Dermis microvascular lymphatic vessel endothelial cell (primary cell): ENCODE measurements around the gene HMCES. TPM values are rescaled to one million over a fixed set of nuclear protein-coding genes. Genes with fewer than 3 reads are reported as not detected.
"Not testable (repeated sequence)": the region's sequence is repeated elsewhere in the genome, so short reads cannot be mapped to it uniquely, and the experiment has no call there.

Experiments used
- DNase-seq, 2 donors: peaks; one replicate each; pipeline versions ENCODE4 v3.0.0 to v3.0.0-alpha.2; 2010; ENCODE audit warnings: low read depth in 2 of 2
- total RNA-seq: library from RNA; depleted of rRNA; stranded (reverse); fragments of >200 nt; gene quantifications from 2 replicates; pipeline ENCODE4 v1.2.1, GENCODE V29; 2014

The HMCES gene
- total RNA-seq, 1 donor from 2014 or later: 20.8 TPM

GRCh38 chr3:129320261-129320660 is 41.6 kb downstream of the HMCES start:
- DNase-seq: no peak

- DNase-seq: no peak
These were observed 42.3 kb downstream of the HMCES start for GRCh38 chr3:129320825-129321487.

- no peak for DNase-seq
These were observed 43.2 kb downstream of the HMCES start for GRCh38 chr3:129321887-129322286.

- DNase-seq: no peak
These were observed 45.1 kb downstream of the HMCES start for GRCh38 chr3:129323651-129324294.

- DNase-seq: no peak
These were observed 46.2 kb downstream of the HMCES start for GRCh38 chr3:129324855-129325254.

GRCh38 chr3:129325383-129325782 is 46.7 kb downstream of the HMCES start:
- DNase-seq: no peak

DNA sequence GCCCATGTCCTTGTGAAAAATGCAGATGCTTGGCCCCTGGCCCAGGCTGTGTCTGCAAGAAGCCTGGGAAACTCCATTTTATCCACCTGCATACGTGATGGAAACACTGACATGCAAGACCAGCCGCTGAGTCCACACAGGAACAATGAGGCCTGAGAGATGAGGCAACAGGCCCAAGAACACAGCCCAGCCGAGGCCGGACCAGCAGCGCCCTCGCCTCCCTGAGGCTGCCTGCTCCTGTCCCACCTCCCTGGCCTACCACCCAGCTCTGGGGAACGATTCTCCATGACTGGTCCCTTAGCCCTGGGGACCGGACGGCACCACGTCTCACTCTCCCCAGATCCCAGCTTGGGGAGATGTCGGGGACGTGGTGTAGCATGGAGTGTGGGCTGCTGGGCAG is 47.5 kb downstream of the HMCES start:
- no peak for DNase-seq

DNA sequence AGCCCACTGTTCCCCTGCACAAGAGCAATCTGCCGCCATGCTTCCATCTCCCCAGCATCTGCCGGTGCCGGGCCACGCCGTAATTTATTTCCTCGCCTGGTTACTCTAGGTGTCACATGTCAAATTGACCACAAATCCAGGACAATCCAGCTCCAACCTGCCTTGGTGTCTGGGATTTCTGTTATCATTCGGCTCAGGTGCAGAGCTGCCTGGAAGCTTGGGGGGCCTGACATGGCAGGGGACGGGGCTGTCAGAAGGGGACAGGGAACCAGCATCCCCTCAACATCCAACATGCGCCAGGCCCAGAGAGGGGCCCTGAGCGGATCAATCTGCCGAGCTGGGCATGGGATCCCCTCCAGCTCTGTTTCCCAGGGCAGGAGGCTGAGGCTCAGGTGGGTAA is 47.9 kb downstream of the HMCES start:
- no peak for DNase-seq

- DNase-seq: no peak
These were observed 48.8 kb downstream of the HMCES start for GRCh38 chr3:129327510-129327909.

DNA sequence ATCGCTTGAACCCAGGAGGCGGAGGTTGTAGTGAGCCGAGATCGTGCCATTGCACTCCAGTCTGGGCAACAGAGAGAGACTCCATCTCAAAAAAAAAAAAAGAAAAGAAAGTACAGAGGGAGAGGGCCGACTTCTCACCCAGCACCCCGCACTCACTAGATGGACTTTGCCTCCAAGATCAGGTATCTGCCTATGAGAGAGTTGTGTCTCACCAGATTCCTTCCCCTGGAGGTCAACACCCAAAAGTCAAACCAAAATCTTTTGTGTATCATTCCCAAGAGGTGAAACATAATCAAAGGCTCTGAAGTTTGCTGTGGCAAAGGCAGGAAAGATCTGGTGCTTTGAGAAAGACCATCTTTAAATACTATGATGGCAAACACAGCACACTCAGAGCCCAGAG is 51.2 kb downstream of the HMCES start:
- DNase-seq: no peak

- no peak for DNase-seq
These were observed 51.7 kb downstream of the HMCES start for GRCh38 chr3:129330409-129330808.

DNA sequence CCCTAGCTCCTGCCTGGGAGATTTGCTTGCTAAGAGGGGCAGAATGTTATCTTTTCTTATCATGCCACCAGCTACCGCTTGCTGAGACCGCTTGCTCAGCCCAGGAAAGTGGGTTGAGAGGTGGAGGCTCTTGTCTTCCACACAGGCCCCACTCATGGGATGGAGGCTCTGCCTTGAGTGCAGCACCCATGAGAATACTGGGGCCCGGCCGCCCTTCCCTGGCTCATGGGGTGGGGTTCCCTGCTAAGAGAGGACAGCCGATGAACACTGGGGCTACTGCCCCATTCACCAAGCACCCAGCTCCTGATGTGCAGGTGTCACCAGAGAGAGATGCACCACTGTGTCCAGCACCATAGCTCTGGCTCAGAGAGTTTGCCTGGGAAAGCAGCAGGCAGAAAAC is 55.2 kb downstream of the HMCES start:
- DNase-seq: no peak

DNA sequence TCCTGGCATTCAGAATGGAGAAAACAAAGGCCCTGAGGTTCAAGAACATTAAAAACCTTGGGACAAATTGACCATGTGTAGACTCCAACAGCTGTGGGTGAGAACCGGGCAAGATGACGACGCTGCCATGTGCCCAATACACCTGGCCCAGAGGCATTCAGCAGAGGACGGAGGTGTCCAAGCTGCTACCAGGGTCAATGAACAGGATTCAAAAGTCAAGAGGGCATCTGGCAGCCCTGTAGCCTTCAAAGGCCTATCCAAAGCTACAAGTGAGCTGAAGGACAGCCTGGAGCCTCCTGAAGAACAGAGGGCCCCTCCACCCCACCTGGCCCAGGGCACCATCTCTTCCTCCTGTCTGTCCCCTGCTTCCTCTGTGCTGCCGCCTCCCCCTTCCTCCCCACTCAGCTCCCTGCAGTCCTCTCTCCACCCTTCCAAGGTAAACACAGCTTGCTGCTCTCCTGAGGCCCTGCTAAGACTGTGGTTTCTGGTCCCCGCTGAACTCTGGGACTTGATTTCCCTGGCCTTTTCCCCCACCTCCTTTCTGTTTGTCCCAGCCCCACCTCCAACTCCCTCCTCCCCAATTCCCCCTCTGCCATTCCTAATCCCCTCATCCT is 57.5 kb downstream of the HMCES start:
- no peak for DNase-seq

GRCh38 chr3:129337719-129338118 is 59.0 kb downstream of the HMCES start:
- not testable (repeated sequence) for DNase-seq

- not testable (repeated sequence) for DNase-seq
These were observed 60.5 kb downstream of the HMCES start for GRCh38 chr3:129339186-129339585.

DNA sequence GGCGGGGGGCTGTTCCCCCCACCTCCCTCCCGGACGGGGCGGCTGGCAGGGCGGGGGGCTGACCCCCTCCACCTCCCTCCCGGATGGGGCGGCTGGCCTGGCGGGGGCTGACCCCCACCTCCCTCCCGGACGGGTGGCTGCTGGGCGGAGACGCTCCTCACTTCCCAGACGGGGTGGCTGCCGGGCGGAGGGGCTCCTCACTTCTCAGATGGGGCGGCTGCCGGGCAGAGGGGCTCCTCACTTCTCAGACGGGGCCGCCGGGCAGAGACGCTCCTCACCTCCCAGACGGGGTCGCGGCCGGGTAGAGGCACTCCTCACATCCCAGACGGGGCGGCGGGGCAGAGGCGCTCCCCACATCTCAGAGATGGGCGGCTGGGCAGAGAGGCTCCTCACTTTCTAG is 61.2 kb downstream of the HMCES start:
- not testable (repeated sequence) for DNase-seq

DNA sequence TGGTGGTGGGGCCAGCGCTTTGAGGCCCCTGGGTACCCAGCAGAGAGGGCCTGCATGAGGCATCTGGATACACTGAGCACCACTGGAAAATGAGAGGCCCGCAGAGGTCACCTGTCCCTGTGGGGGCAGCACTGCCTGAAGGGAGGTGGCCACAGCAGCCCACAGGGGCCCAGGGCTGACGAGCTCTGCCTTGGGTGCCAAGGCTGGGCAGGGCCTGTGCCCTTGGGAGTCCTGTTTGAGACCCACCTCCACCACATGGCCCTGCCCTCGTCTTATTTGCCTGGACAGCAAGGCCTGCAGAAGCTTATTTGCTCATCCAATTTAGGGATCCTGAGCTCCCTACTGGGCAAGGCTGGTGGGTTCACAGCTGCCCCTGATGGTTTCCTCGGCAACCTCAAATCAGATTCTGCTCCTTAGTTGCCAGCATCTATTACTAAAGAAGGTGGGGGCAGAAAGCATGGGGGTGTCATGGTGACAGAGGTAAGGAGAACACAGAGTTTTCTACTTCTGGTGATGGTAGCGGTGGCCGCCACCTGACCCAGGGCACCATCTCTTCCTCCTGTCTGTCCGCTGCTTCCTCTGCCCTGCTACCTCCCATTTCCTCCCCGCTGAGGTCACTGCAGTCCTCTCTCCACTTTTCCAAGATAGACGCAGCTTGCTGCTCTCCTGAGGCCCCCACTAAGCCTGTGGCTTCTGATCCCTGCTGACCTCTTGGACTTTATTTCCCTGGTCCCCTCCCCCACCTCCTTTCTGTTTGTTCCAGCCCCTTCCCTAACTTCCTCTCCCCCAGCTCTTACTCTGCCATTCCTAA is 62.9 kb downstream of the HMCES start:
- DNase-seq: peak; percentile 52 to 59

GRCh38 chr3:129343643-129344360 is 65.1 kb downstream of the HMCES start:
- DNase-seq: no peak

DNA sequence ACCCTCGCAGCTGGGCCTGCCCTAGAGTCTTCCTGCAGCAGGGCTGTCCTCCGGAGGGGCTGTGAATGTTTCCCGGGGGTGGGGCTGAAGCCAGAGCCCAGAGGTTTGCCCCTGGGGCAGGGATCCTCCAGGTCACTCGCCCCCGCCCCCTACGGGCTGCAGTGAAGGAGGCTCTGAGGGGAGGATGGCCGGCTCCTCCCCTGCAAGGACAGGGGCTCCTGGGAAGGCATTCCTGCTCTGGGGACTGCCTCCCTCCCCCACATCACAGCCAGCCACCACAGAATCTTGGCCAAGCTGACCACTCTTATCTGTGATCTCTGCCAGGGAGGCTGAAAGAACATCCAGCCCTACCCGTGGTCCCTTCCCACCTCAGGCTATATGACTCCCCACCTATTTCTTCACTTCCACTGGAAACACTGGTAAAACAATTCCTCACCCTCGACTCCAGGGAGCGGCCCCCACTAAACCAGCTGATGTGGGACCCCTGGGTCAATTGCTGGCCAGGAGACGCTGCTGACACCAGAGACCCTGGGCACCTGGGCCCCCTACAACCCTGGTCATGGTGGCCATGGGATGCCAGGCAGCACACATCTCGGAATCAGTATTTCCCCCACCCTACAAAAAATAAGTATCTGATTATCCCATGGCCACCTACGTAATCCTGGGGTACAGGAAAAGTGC is 66.0 kb downstream of the HMCES start:
- no peak for DNase-seq

DNA sequence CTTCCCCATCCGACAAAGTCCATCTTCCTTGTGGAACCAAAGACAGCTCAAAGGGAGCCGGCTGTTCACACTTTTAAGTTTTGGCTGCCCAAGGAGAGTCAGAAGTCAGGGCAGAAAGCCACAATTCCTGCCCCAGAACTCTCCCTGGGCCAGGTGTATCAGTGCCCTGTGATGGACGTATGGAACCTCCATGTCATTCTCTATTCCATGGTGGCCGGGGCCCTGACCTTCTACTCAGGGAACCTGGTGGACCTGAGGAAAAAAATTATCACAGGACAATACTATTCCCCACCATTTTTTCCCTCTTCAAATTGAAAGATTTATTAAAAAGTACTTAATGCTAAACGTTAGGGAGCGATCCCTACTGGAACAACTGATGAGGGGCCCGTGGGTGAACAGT is 66.6 kb downstream of the HMCES start:
- no peak for DNase-seq

DNA sequence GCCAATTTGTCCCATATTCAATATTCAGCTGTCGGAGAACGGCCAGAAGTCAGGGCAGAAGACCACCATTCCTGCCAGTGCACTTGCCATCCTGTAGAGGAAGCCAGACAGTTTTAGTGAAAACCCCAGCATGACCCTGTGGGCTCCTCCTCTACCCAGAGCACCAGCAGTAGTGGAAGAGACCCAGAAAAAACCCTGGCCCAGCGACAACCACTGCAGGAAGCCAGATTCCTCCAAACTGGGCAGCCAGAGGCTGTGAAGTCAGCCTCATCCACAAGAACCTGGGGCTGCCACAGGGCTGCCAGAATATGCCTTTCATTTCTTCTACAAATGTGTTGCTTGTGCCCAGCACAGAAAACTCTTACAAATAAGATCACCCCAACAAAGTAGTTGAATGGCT is 67.3 kb downstream of the HMCES start:
- peak in 1 of 2 donors; percentile 32 for DNase-seq
